Endothelial cell of umbilical vein (primary cell): ENCODE results near the gene PITPNM2.

ENCODE experiments used
- EZH2 ChIP-seq: IDR thresholded peaks from 2 replicates; pipeline ENCODE4 v1.6.1; 2012; ENCODE audit warnings: borderline replicate concordance, low read depth, mild to moderate bottlenecking, moderate library complexity, low read length, inconsistent platforms; ENCODE audit not compliant: severe bottlenecking
- JUN ChIP-seq: IDR thresholded peaks from 2 replicates; pipeline ENCODE4 v1.6.1; 2011; ENCODE audit warnings: borderline replicate concordance, low read depth; ENCODE audit not compliant: insufficient read length, insufficient read depth
- POLR2A ChIP-seq: IDR thresholded peaks from 2 replicates; pipeline ENCODE4 v1.6.1; 2012; ENCODE audit warnings: low read depth, mild to moderate bottlenecking, control low read depth, low read length
- TF ChIP-seq, protein P1 (sequence below), 2 donors: IDR thresholded peaks; 1 replicate in 1 of 2; 2 replicates in 1 of 2; pipeline ENCODE4 v1.5.1; 2011; ENCODE audit warnings: low read length in 2 of 2, mild to moderate bottlenecking in 2 of 2, moderate library complexity in 2 of 2, control low read depth in 1 of 2, inconsistent platforms in 1 of 2, low read depth in 1 of 2; ENCODE audit not compliant: insufficient read depth in 1 of 2; ENCODE audit errors: extremely low read depth in 1 of 2

DNA sequence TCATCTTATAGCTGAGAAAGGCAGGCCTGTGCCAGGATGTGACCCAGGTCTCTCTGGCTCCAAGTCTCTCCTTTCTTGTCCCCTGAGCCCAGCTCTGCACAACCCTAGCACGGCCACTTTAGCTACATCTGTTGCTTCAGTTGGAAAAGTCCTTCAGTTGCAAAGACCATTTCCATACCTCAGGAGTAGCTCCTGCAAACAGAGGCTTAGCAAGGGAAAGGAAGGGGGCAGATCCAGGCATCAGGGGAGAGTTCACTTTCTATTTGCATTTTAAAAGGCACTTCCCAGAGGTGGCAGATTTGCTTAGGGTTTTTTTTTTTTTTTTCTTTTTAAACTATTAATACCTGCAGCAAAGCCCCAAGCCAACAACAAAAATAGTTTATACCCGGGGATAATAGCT is 3.0 kb upstream of the PITPNM2 start:
- TF ChIP-seq, protein P1, sequence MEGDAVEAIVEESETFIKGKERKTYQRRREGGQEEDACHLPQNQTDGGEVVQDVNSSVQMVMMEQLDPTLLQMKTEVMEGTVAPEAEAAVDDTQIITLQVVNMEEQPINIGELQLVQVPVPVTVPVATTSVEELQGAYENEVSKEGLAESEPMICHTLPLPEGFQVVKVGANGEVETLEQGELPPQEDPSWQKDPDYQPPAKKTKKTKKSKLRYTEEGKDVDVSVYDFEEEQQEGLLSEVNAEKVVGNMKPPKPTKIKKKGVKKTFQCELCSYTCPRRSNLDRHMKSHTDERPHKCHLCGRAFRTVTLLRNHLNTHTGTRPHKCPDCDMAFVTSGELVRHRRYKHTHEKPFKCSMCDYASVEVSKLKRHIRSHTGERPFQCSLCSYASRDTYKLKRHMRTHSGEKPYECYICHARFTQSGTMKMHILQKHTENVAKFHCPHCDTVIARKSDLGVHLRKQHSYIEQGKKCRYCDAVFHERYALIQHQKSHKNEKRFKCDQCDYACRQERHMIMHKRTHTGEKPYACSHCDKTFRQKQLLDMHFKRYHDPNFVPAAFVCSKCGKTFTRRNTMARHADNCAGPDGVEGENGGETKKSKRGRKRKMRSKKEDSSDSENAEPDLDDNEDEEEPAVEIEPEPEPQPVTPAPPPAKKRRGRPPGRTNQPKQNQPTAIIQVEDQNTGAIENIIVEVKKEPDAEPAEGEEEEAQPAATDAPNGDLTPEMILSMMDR (IDR thresholded peaks at IDR 0.05; ENCODE audit: extremely low read depth in 1 of 2, insufficient read depth in 1 of 2, low read depth in 1 of 2, low read length in 2 of 2) = no peak
- TF ChIP-seq JUN (no peak), POLR2A (no peak), EZH2 (no peak)
